HG03575 (cell line): Measurements from ENCODE around the gene CDH12.
"Not testable (repeated sequence)": the region's sequence is repeated elsewhere in the genome, so short reads cannot be mapped to it uniquely, and the experiment has no call there.

ENCODE experiments used
- ATAC-seq: cut with Tn5 transposase; IDR thresholded peaks from one replicate; pipeline ENCODE4 v1.9.1; 2021; ENCODE audit not compliant: unreplicated experiment, insufficient number of reproducible peaks, low FRiP score; ENCODE audit errors: extremely low read depth

Gene CDH12

DNA sequence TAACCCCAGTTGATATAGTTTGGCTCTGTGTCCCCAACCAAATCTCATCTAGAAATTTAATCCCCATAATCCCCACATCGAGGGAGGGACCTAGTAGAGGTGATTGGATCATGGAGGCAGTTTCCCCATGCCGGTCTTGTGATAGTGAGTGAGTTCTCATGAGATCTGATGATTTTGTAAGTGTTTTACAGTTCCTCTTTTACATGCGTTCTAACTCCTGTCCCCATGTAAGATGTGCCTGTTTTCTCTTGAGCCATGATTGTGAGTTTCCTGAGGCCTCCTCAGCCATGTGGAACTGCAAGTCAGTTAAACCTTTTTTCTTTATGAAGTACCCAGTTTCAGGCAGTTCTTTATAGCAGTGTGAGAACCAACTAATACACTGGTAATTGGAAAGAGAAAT is 73.6 kb downstream of the CDH12 start:
- no peak for ATAC-seq

DNA sequence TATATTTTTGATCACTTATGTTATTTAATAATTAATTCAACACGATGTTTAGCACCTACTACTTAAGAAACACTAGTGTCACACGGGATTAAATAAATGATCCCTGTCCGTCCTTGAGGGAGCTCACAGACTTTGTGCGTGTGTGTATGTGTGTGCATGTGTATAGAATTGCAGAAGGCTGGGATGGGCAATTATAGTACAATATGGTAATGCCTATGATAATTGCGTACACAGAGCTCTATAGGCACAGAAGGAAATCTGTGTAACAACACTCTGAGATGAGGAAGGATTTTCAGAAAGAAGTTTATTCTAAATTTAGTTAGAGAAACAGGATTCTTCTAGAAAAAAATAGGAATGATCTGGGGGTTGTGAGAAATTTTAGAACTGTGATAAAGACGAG is 76.9 kb downstream of the CDH12 start:
- ATAC-seq = no peak

DNA sequence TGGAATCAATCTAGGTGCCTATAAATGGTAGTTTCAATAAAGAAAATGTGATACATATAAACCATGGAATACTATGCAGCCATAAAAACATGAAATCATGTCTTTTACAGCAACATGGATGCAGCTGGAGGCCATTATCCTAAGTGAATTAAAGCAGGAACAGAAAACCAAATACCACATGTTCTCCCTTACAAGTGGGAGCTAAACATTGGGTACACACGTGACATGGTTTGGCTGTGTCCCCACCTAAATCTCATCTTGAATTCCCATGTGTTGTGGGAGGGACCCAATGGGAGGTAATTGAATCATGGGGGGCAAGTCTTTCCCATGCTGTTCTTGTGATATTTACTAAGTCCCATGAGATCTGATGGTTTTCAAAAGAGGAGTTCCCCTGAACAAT is 78.9 kb downstream of the CDH12 start:
- ATAC-seq = not testable (repeated sequence)

DNA sequence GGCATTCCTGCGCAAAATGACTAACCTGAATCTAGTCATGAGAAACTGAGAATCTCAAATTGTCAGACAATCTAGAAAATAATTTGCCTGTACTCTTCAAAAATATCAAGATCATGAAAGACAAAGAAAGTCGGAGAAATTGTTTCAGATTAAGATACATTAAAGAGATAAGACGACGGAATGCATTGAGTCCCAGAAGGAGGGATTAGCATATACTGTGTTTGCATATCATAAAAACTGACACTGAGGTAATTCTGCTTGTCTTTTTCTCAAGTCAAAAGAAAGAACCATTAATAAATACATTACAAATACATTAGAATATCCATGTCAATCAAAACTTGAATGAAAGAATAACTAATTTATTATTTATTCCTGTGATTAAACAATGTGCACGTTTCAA is 88.4 kb downstream of the CDH12 start:
- no peak for ATAC-seq

DNA sequence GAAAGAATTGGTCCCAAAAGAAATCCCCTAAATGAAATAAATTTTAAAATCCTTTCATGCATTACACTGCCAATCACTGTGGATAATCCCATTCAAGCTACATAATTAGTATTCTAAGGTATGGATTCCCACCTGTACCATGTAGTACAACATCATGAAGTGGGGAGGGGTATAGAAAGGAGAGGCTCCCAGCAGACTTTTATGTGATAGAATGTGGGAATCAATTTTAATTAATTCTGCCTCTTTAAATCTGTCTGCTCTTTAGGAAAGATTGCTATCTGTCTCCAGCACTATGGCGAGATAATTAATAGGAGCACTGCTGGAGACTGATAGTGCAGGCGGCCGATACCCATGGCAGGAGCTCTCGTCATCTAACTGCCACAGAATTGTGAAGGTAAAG is 95.4 kb downstream of the CDH12 start:
- no peak for ATAC-seq

DNA sequence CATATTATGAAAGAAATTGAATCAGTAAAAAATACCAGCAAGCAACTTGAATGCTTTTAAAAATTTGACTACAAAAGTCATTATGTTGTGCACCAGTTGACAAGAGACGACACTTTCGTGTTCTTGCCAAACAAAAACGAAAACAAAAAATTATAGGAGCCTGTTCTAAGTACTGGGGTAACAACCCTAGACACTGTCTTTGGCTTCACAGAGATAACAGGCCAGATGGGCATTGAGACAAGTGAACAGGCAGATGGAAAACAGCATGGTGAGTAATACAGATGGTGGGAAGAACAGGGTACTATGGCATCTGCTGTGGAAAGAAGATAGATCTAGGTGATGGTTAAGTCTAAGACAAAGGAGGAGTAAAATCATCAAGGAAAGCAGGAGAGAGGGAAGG is 99.0 kb downstream of the CDH12 start:
- no peak for ATAC-seq

DNA sequence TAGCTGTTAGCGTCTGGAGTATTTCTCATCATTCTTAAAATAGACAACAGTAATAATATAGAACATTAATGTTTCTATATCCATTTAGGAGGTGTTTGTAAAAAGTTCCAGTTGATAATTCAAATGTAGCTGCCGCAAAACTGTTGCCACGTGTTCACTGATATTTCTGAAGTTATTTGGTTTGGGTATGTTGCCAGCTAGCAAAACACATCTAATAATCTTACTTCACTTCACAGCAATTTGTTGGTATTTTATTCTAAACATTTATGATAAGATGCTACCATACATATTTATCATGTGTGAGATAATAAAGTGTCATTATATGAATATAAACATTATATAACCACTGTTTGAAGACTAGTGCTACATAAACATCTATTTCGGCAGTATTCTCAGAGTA is 101.6 kb downstream of the CDH12 start:
- ATAC-seq = no peak

DNA sequence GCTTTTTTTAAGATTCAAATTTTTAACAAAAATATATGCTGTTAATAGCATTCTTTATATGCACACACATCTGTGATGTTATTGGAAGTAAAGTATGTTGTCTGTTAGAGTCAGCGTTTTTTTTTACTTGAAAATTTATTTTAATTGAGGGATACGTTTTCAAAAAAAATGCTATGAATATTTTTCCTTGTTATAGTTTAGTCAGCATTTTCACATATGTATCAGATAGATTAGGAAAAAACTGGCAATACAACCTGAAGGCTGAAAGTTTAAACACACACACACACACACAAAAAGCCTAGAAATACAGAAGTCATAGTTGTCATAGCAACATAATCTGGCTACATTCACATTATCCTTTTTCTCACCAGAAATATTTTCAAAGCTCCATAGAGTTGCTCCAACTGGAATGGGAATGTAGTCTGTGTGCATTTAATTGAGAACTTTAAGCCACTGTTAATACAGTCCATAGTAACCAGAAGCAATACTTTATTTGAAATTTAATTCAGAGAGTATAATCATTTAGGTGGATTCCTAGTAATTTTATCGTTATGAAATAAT is 116.6 kb downstream of the CDH12 start:
- no peak for ATAC-seq

DNA sequence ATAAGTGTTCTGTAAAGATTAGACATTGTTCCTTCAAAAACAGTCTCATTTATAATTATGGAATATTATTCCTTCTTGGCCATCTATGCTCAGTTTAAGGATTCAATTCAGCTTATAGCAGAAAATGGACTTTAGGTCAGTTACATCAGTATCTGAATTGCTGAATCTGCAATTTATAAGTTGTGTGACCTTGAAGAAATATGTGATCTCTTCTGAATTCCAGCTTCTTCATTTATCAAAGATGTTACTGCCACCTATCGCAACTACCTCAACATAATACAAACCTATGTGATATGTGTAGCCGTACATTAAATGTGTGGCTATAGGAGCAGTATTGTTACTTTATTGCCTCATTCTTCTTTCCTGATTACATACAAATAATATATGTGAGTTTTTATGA is 118.2 kb downstream of the CDH12 start:
- ATAC-seq = no peak

DNA sequence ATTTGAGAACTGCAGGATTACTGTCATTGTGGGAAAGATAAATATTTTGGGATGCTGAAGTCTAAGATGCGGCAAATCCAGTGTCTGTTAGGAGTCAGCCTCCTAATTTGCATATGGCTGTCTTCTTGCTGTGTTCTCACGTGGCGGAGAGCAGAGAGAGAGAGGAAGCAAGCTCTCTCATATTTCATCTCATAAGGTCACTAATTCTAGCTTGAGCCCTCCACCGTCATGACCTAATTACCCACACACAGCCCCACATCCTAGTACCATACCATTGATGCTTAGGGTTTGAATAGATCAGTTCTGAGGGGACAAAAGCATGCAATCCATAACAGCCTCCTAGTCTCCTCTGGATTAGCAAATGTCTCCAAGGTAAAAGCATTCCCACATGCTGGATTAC is 124.5 kb downstream of the CDH12 start:
- no peak for ATAC-seq

DNA sequence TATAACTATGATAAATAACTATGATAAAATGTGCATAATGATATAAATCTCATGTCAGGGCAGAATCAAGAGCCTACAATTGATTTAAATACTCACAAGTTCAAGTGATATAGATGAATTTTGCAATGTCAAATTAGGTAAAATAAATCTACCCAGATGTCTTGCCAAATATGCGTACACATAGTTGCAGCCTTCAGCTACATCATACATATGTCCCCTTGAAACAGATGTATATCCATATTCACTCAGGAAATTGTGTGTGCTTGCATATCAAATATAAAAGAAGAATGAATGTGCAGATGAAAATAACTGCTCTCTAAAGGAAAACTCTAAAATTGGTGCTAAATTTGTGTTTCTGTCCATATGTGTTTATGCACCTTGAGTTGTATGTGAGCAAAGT is 130.7 kb downstream of the CDH12 start:
- no peak for ATAC-seq

DNA sequence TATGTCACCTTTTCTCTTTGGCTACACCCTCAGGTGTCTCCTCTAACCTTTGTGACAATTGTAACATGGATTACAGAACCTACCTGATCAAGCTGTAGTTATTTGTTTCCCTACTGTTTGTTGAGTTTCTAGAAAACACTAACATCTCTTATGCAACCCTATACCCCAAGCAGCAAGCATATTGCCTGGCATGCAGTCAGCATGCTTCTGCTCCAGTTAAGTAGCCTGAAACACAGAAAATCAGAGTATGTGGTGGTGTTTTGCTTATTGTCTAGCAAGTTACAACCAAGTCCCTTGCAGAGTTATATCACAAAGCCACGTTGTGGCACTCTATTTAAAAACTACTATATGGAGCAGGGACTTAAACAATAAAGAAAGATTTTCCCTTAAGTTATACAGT is 131.1 kb downstream of the CDH12 start:
- no peak for ATAC-seq

DNA sequence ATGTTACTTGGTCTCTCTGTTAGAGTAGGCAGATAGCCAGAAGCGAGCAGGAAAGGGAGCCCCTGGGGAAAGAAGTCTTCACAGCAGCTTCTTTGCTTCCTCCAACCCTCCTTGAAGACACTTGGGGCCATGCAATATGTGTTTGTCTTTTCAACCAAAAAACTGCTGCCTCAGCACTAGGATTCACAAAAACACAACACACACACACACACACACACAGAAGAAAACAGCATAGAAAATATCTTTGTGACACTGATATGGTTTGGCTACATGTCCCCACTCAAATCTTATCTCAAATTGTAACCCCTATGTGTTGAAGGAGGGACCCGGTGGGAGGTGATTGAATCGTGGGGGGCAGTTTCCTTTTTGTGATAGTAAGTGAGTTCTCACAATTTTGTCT is 133.3 kb downstream of the CDH12 start:
- ATAC-seq = no peak

DNA sequence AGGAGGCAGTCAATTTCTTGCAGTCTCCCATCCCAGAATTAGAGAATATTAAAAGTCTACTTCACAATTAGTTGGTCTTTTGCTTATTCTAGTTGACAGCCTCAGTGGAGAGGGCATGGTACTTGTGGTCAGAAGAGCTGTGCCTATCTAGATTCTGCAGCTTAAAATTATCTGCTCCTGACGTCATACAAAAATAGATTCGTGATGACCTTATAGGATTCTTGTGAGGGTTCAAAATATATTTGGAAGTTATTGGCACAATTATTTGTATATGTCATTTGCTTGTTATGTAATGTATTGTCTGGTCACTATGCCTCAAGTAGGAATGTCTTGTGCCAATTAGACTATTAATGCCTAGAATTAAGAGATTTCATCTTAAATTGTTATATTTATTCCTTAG is 142.5 kb downstream of the CDH12 start:
- no peak for ATAC-seq

DNA sequence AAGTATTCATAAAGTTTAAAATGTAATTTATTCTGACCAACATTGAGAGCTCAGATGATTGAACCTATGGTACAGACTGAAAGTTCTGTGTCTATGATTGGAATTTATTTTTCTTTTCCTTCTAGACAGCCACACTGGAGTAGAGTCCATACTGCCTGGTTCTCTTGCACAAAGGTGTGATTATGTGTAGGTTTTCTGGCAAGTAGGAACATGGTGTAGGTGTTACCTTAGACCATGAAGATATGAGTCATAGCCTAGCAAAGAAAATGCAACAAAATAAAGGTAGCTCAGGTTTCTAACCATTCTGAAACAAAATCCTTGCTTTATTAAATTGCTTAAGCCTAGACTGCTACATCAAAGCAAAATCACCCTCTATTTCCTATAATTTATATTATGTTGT is 143.4 kb downstream of the CDH12 start:
- ATAC-seq = no peak

DNA sequence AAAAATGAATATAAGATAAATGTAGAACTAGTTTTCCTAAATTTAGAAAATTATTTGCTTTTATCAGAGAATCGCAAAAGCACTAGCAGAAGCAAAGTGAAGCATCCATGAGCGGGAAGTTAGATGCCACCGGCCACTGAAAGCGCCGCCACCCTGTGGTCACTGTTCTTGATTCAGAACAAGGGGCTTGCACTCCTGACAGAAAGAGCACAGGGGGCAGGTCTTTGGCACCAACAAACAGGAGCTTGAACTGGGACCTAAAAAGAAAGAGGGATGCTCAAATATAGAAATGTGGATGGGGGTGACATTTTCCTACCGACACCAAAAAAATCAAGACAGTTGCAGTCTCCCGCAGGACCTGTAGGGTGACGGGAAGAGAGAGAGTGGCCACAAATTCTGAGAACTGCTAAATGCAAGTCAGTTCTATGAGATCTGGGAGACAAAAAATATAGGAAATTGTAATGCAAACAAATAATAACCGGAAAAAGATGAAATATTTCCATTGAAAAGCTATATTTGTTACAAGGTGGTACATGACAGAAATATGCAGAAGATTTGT is 144.3 kb downstream of the CDH12 start:
- ATAC-seq = no peak

DNA sequence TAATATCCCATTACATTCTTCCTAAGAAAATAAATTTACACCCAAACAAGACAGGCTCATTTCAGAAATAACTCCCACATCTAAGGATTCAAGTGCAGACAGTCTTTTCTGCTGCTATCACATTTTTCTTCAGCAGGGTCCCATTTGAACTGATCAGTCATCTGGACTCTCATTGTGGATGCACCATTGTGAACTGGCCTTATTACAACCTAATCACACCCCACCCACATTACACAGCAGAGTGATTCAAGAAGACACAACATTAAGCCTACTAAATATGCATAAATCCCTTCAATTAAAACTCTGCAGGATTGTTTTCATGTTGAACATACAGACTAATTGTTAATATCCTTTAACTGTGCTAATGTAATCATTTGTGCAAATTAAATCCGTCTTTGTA is 146.2 kb downstream of the CDH12 start:
- ATAC-seq = no peak

DNA sequence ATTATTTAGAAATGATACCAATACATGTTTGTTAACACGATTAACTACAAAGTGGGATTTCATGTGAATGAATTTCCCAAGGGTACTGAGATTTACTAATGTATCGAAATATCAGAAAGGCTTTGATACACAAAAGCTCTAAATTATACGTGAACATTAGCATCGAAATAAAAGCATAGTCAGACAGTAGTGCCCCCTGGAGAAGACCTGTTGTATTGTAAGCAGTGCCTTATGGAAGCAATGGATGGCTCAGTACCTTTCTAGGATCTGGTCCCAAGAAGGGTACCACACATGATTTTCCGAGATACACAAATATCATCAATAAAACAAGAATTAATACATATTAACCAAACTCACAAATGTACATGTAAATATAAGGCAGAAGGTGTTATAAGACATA is 153.8 kb downstream of the CDH12 start:
- ATAC-seq = no peak

DNA sequence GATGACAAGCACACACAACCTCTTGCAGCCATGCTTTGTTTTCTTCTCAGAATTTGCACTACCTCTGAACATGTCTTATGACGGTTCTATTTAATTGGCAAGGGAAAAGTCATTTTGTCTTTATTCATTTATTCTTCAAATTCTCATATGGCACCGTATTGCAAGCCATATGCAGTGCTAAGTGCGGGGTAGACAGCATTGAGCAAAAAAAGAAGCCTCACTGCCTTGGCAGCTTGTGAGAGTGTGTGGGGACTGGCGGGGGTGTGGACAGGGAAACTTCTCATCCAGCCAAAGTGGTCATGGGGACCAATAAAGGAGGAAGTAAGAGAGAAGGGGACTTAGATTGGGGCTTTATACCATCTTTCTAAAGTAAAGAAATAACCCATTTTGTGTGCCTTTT is 160.0 kb downstream of the CDH12 start:
- ATAC-seq = no peak

DNA sequence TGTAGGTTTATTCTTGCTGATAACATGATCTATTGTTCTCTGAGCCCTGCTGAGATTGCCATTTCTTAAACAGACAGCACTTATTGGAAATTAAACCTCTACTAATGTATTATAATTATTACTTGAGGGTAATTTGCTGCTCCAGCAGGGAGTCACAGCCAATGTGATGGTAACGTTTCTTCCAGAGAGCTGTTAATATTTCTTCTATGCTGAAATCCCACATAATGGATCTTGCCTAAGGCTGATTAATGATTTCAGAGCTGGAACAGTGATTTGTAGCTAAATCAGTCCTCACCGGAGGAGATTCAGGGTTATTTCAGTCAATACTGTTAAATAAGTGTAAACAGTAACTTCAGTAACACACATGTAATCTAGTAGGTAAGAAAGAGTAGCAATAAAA is 170.1 kb downstream of the CDH12 start:
- no peak for ATAC-seq

DNA sequence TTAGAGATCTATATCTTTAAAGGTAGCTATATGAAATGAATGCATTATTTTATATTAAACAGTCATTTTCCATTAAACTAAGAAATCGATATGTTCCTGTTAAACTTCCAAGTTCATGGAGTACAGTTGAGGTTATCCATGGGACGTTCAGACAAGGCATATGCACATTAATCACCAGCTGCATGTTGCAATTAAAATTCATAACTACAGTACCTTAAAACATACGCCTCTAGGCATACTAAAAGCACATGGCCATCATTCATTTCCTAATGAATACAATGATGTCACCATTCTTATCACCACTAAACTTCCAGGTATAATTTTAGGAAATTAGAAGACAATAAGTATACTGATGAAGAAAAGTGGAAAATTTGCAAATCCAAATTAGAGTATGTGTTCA is 174.3 kb downstream of the CDH12 start:
- no peak for ATAC-seq
